H1 (cell line): ENCODE measurements around the gene WDSUB1. TPM values are rescaled to one million over a fixed set of nuclear protein-coding genes. Genes with fewer than 3 reads are reported as not detected.

Experiments
- CTCF ChIA-PET: fragments of 300-600 bp; sonication (Branson Sonifier 250); formaldehyde crosslinking; loops from one replicate; lab custom pipeline; 2021; ENCODE audit not compliant: partially characterized antibody; lab: Charles Lee
- POLR2A ChIA-PET: fragments of 300-600 bp; sonication (Branson Sonifier 250); formaldehyde crosslinking; loops from one replicate; lab custom pipeline; 2021; ENCODE audit warnings: inconsistent platforms; ENCODE audit not compliant: partially characterized antibody; lab: Charles Lee
- DNase-seq, 2 experiments: peaks; one replicate each; pipeline versions ENCODE4 v3.0.0 to v3.0.0-alpha.2; 2010 to 2022; ENCODE audit warnings: low spot score in 2 of 2, low read depth in 1 of 2, mixed read lengths in 1 of 2
- FAIRE-seq: peaks from 2 replicates; lab custom pipeline; 2011; peaks lifted over from hg19 to GRCh38; lab: Jason Lieb, UNC
- H2AFZ ChIP-seq: 2 replicates; pipeline ENCODE4 v1.8.1; 2012; ENCODE audit warnings: low read length, inconsistent platforms
- H2AK5ac ChIP-seq: 2 replicates; pipeline ENCODE4 v1.6.1; 2013; ENCODE audit warnings: low read depth, low read length
- H2BK120ac ChIP-seq: replicated peaks from 2 replicates; pipeline ENCODE3; 2013; ENCODE audit warnings: low read depth, low read length, inconsistent platforms
- H2BK12ac ChIP-seq: 2 replicates; pipeline ENCODE4 v1.6.1; 2013; ENCODE audit warnings: low read depth, low read length
- H2BK15ac ChIP-seq: 2 replicates; pipeline ENCODE4 v1.6.1; 2013; ENCODE audit warnings: low read length
- H2BK20ac ChIP-seq: 2 replicates; pipeline ENCODE4 v1.6.1; 2013; ENCODE audit warnings: low read length
- H2BK5ac ChIP-seq: 2 replicates; pipeline ENCODE4 v1.6.1; 2013; ENCODE audit warnings: low read depth, low read length
- H3K14ac ChIP-seq: 2 replicates; pipeline ENCODE4 v1.6.1; 2013; ENCODE audit warnings: inconsistent platforms; ENCODE audit not compliant: insufficient read length
- H3K18ac ChIP-seq: 2 replicates; pipeline ENCODE4 v1.6.1; 2013; ENCODE audit warnings: low read length; ENCODE audit errors: extremely low read depth
- H3K23ac ChIP-seq: 2 replicates; pipeline ENCODE4 v1.6.1; 2013; ENCODE audit warnings: inconsistent platforms; ENCODE audit not compliant: insufficient read length
- H3K23me2 ChIP-seq: 2 replicates; pipeline ENCODE4 v1.6.1; 2013; ENCODE audit warnings: low read depth, low read length
- H3K27ac ChIP-seq: 2 replicates; pipeline ENCODE4 v1.6.1; 2011; ENCODE audit warnings: low read depth, low read length, inconsistent platforms
- H3K27me3 ChIP-seq, 4 experiments: replicated peaks in 1 of 4; 1 replicate in 1 of 4; 2 replicates in 3 of 4; pipeline versions ENCODE4 v1.6.1 to v1.8.1; 2011 to 2013; ENCODE audit warnings: low read length in 3 of 4, mild to moderate bottlenecking in 3 of 4, inconsistent platforms in 2 of 4, mixed read lengths in 2 of 4, moderate library complexity in 1 of 4; ENCODE audit not compliant: control insufficient read depth in 3 of 4, insufficient read depth in 3 of 4; ENCODE audit errors: extremely low read depth in 1 of 4
- H3K36me3 ChIP-seq, 4 experiments: 2 replicates each; pipeline versions ENCODE4 v1.6.1 to v1.8.1; 2011 to 2013; ENCODE audit warnings: mild to moderate bottlenecking in 4 of 4, low read length in 3 of 4, moderate library complexity in 2 of 4, control low read depth in 1 of 4, inconsistent platforms in 1 of 4; ENCODE audit not compliant: insufficient read depth in 4 of 4, control insufficient read depth in 2 of 4
- H3K4ac ChIP-seq: replicated peaks from 2 replicates; pipeline ENCODE3; 2013; ENCODE audit warnings: low read length, low read depth, mixed read lengths, inconsistent platforms; ENCODE audit not compliant: insufficient read length
- H3K4me1 ChIP-seq, 4 experiments: replicated peaks in 1 of 4; 1 replicate in 1 of 4; 2 replicates in 3 of 4; pipeline versions ENCODE4 v1.6.1 to v1.8.1; 2011 to 2013; ENCODE audit warnings: low read length in 3 of 4, inconsistent platforms in 2 of 4, mixed read lengths in 1 of 4; ENCODE audit not compliant: insufficient read depth in 4 of 4, control insufficient read depth in 3 of 4
- H3K4me2 ChIP-seq, 2 experiments: 2 replicates each; pipeline versions ENCODE4 v1.6.1 to v1.8.1; 2011 to 2013; ENCODE audit warnings: low read depth in 2 of 2, low read length in 2 of 2, control low read depth in 1 of 2, inconsistent platforms in 1 of 2, mild to moderate bottlenecking in 1 of 2; ENCODE audit not compliant: insufficient read depth in 1 of 2
- H3K4me3 ChIP-seq, 4 experiments: fragments of 200-600, 300-600 bp in 1 of 4; sonication (generic), shearing (Covaris generic), sonication (Bioruptor Twin) in 1 of 4; 2 replicates each; pipeline versions ENCODE4 v1.5.1 to v1.8.1; 2011 to 2016; ENCODE audit warnings: low read length in 4 of 4, low read depth in 3 of 4, control low read depth in 2 of 4, inconsistent platforms in 2 of 4, mild to moderate bottlenecking in 2 of 4, mixed read lengths in 1 of 4, moderate library complexity in 1 of 4; ENCODE audit not compliant: insufficient read depth in 2 of 4; ENCODE audit errors: extremely low read depth in 1 of 4
- H3K56ac ChIP-seq: replicated peaks from 2 replicates; pipeline ENCODE3; 2013; ENCODE audit warnings: low read depth, mild to moderate bottlenecking, mixed read lengths, low read length, inconsistent platforms; ENCODE audit not compliant: insufficient read length
- H3K79me1 ChIP-seq: 2 replicates; pipeline ENCODE4 v1.6.1; 2013; ENCODE audit warnings: low read depth, low read length, control low read depth
- H3K79me2 ChIP-seq, 2 experiments: 2 replicates each; pipeline versions ENCODE4 v1.6.1 to v1.8.1; 2012 to 2013; ENCODE audit warnings: low read length in 2 of 2, mild to moderate bottlenecking in 2 of 2, inconsistent platforms in 1 of 2; ENCODE audit not compliant: insufficient read depth in 2 of 2, control insufficient read depth in 1 of 2
- H3K9ac ChIP-seq, 4 experiments: replicated peaks in 1 of 4; 1 replicate in 1 of 4; 2 replicates in 3 of 4; pipeline versions ENCODE4 v1.6.1 to v1.8.1; 2011 to 2013; ENCODE audit warnings: low read depth in 3 of 4, low read length in 3 of 4, control low read depth in 2 of 4, mild to moderate bottlenecking in 2 of 4, moderate library complexity in 2 of 4, inconsistent platforms in 1 of 4; ENCODE audit errors: extremely low read depth in 1 of 4
- H3K9me3 ChIP-seq, 2 experiments: 2 replicates each; pipeline versions ENCODE4 v1.6.1 to v1.8.1; 2012 to 2013; ENCODE audit warnings: mild to moderate bottlenecking in 2 of 2, moderate library complexity in 2 of 2, control low read depth in 1 of 2, inconsistent platforms in 1 of 2, low read depth in 1 of 2, low read length in 1 of 2, mixed read lengths in 1 of 2; ENCODE audit not compliant: insufficient read depth in 2 of 2
- H4K20me1 ChIP-seq, 2 experiments: replicated peaks in 1 of 2; 2 replicates each; pipeline versions ENCODE3 to v1.8.1; 2011 to 2013; ENCODE audit warnings: inconsistent platforms in 2 of 2, low read length in 2 of 2, mild to moderate bottlenecking in 1 of 2; ENCODE audit not compliant: insufficient read depth in 2 of 2, control insufficient read depth in 1 of 2
- H4K5ac ChIP-seq: 2 replicates; pipeline ENCODE4 v1.6.1; 2013; ENCODE audit warnings: low read length, low read depth, mixed read lengths, inconsistent platforms; ENCODE audit not compliant: insufficient read length
- H4K8ac ChIP-seq: 2 replicates; pipeline ENCODE4 v1.8.0; 2013; ENCODE audit warnings: mild to moderate bottlenecking, moderate library complexity, low read length, inconsistent platforms; ENCODE audit not compliant: insufficient read depth; ENCODE audit errors: extremely low read depth
- H4K91ac ChIP-seq: replicated peaks from 2 replicates; pipeline ENCODE3; 2013; ENCODE audit warnings: low read length, mixed read lengths, inconsistent platforms; ENCODE audit not compliant: insufficient read length
- ATF3 ChIP-seq: IDR thresholded peaks from 2 replicates; pipeline ENCODE4 v1.6.1; 2011; ENCODE audit warnings: low read depth, mild to moderate bottlenecking, low read length; ENCODE audit not compliant: insufficient read depth
- BACH1 ChIP-seq: IDR thresholded peaks from 2 replicates; pipeline ENCODE4 v1.6.1; 2012; ENCODE audit warnings: low read length, improper control_type of control experiment
- BCL11A ChIP-seq, 2 experiments: IDR thresholded peaks; one replicate each; pipeline ENCODE4 v1.6.1; 2011; ENCODE audit warnings: low read depth in 2 of 2, low read length in 2 of 2, mild to moderate bottlenecking in 2 of 2
- NRF1 ChIP-seq: IDR thresholded peaks from 2 replicates; pipeline ENCODE4 v1.6.1; 2011; ENCODE audit warnings: mild to moderate bottlenecking, low read depth, low read length, improper control_type of control experiment
- RFX5 ChIP-seq: IDR thresholded peaks from 2 replicates; pipeline ENCODE4 v1.6.1; 2011; ENCODE audit warnings: low read depth, low read length, improper control_type of control experiment, borderline replicate concordance
- WGBS, 2 experiments: shearing (Covaris generic) in 1 of 2; methylation state at CpG; one replicate each; pipeline versions ENCODE4 v1.1.6 to v1.1.7; 2013 to 2015; ENCODE audit warnings: low lambda C conversion rate in 2 of 2, mixed read lengths in 2 of 2, inconsistent platforms in 1 of 2, low coverage in 1 of 2, missing lambda C conversion rate in 1 of 2; ENCODE audit not compliant: insufficient replicate concordance in 2 of 2, insufficient coverage in 1 of 2, insufficient read length in 1 of 2; ENCODE audit errors: extremely low coverage in 1 of 2, missing lambda C conversion rate in 1 of 2; 5-methylcytosine and 5-hydroxymethylcytosine counted together
- polyA plus RNA-seq, 7 experiments: library from polyadenylated mRNA; depleted of rRNA in 3 of 7; stranded (reverse) in 5 of 7; unstranded in 2 of 7; fragments of >200 nt in 5 of 7; fragments of 200-250 nt in 2 of 7; gene quantifications; 1 replicate in 5 of 7; 2 replicates in 1 of 7; 4 replicates in 1 of 7; pipeline versions ENCODE4 v1.2.1 to v1.2.3, GENCODE V29; 2011 to 2013; ENCODE audit warnings: missing spikeins in 2 of 7, mixed read lengths in 2 of 7
- total RNA-seq: library from RNA; stranded (reverse); fragmentation: NEBNext Ultra II Directional; extraction: Animal tissue kit (Norgen Biotek cat#: 25700); gene quantifications from 2 replicates; pipeline ENCODE4 v1.2.1, GENCODE V29; 2021

The WDSUB1 gene
- total and polyA plus RNA-seq, 2 of the 8 experiments (the other 6 are each of a cell fraction or from before 2014, with no cell fraction given): 5.5 to 8.0 TPM

DNA sequence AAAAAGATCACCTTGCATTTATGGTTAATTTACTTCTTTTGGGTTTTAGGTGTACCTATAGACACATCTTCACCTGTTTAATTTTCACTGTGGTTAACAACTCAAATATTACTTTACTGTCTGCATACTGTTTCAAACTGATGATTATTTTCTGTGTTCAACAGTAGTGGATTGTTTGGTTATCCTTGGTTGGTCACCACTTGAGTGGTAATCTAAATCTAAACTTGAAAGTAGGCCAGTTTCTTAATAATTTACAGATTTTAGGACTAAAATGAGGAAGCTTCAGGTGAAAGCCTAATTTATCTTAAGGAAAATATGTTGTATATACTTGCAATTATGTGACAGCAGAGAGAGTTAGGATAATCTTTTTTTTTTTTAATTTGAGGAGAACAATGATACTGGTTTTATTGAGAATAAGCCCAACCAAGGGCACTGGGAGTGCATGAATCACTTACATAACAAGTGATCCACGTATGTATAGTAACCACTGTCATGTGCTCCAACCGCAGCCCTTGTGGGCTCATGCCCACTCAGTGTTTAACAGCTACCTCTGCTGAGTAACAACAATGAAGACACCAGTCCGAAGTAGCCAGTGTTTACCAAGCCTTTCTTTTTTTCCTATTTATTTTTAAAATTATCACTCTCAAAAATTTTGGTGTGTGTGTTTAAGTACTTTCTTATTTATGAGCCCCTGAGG lies 31.0 kb upstream of the WDSUB1 start:
- Histone ChIP-seq H3K79me2 (no peaks in the 10 kb centered on the region), H4K20me1 (no peaks in the 10 kb centered on the region), H2BK5ac (no peak overlapping the region), H3K27ac (no peak overlapping the region), H2BK12ac (no peak overlapping the region), H3K14ac (no peak overlapping the region), H3K9me3 (no peaks in the 10 kb centered on the region), H3K36me3 (peaks cover 0 to 14% (median 2%) of the 10 kb centered on the region in 4 experiments; a peak in 2 of 8 replicates), H3K4me1 (no peaks in the 10 kb centered on the region), H4K8ac (no peak overlapping the region), H3K18ac (no peak overlapping the region), H2BK15ac (no peak overlapping the region), H2AFZ (no peak overlapping the region), H3K79me1 (no peaks in the 10 kb centered on the region), H3K23me2 (no peaks in the 10 kb centered on the region), H2BK20ac (no peak overlapping the region), H4K5ac (no peak overlapping the region), H2AK5ac (no peak overlapping the region), H3K4me2 (no peak overlapping the region), H3K4me3 (no peak overlapping the region), H4K91ac (no peak overlapping the region), H3K4ac (no peak overlapping the region), H3K9ac (no peak overlapping the region), H3K27me3 (no peaks in the 10 kb centered on the region), H2BK120ac (no peak overlapping the region), H3K23ac (no peak overlapping the region), H3K56ac (no peak overlapping the region)
- DNase-seq: no peak
- ChIA-PET POLR2A (no interaction called here), CTCF (no interaction called here)
- no peak for FAIRE-seq
- no peak for TF ChIP-seq ATF3
- no peak for TF ChIP-seq BCL11A (IDR thresholded peaks at IDR 0.05; ENCODE audit: low read depth in 2 of 2, low read length in 2 of 2)
- no peak for TF ChIP-seq BACH1
- TF ChIP-seq NRF1: no peak
- no peak for TF ChIP-seq RFX5
- 92% methylated on average over 3 of the region's 3 CpGs; no CpG with 5 or more reads in 1 of the 2 experiments for WGBS, 2 experiments
